ENCODE data around the gene ZNF322.
"Not testable (repeated sequence)": the region's sequence is repeated elsewhere in the genome, so short reads cannot be mapped to it uniquely, and the experiment has no call there.

The ZNF322 gene, protein sequence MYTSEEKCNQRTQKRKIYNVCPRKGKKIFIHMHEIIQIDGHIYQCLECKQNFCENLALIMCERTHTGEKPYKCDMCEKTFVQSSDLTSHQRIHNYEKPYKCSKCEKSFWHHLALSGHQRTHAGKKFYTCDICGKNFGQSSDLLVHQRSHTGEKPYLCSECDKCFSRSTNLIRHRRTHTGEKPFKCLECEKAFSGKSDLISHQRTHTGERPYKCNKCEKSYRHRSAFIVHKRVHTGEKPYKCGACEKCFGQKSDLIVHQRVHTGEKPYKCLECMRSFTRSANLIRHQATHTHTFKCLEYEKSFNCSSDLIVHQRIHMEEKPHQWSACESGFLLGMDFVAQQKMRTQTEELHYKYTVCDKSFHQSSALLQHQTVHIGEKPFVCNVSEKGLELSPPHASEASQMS

DNA sequence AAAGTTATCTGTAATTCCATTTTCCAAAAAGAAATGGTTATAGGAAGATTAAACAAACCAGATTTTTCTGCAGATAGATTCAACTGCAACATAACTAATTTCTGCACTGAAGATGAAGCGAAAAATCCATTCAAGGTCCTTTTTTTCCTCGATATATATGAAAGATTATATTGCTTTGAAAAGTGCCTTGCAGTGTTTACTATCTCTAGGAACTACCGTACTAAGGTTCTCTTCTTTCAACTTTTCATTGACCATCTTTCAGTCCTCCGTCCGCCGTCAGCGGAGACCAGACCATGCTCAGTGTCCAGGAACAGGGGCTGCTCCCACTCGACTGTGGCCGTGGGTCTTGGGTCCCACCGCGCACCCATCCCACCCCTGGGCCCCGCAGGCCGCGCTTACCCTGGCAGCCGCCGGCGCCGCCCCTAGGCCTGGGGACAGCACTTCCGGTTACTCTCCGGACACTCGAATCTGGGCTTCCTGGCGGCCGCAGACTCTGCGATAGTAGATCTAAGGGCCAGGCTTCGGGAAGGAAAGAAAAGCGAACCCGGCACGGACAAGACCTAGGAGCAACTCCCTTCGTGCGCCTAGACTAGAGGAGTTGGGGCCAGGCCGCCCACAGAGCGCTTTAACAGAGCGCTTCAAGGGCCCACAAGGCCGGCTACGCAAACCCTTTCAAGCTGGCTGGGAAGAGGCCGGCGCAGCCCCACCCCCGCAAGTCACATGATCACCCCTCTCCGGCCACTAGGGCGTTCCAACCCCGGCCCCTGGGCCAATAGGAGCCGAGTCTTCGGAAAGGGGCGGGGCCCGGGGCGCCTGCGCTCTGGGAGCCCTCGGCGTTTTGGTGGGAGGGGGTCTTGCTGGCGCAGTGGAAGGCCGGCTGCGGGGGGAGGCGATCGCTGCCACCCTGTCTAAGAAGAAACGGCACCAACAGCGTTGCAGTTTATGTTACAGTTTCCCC is at the start of gene ZNF322:
Gene ZNF322 (minus strand): TSS at position 705 of the 958 bp plus-strand sequence. CDS start 21,193 bp downstream, outside the sequence.
- DNase-seq = peak; percentile 98

DNA sequence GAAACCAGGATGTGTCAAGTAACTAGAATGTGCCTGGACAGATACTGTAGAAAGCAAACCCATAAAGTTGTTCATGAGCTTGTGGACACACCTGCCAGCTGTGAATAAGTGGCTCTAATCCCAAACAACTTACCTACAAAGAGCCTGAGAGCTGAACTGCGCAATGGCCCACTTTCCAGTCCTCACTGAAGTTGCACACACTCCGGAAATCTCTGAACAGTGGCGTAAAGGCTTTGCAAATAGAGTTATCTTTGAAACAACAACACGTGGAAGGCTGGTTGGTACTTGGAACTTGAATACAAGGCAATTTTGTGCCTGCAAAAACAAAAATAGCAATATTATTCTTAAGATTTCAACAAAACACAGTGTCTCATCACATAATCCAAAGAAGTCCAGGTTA is 46.2 kb upstream of the ZNF322 start:
- DNase-seq = not testable (repeated sequence)

DNA sequence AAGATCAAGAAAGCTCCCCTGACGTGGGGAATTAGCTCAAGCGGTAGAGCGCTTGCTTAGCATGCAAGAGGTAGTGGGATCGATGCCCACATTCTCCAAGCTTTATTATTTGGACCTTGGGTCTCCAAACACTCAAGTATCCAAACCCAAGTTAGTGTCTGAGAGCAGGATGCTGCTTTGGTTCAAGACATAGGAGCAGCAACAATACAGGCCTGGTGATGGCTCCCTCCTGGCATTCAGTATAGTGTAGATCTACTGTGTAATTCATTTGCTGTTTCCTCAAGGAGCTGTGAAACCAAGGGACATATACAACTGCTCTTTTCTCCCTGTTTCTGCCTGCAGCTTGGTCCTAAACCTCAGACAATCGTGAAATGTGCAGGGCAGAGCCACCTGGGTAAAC is 45.8 kb upstream of the ZNF322 start:
- not testable (repeated sequence) for DNase-seq

DNA sequence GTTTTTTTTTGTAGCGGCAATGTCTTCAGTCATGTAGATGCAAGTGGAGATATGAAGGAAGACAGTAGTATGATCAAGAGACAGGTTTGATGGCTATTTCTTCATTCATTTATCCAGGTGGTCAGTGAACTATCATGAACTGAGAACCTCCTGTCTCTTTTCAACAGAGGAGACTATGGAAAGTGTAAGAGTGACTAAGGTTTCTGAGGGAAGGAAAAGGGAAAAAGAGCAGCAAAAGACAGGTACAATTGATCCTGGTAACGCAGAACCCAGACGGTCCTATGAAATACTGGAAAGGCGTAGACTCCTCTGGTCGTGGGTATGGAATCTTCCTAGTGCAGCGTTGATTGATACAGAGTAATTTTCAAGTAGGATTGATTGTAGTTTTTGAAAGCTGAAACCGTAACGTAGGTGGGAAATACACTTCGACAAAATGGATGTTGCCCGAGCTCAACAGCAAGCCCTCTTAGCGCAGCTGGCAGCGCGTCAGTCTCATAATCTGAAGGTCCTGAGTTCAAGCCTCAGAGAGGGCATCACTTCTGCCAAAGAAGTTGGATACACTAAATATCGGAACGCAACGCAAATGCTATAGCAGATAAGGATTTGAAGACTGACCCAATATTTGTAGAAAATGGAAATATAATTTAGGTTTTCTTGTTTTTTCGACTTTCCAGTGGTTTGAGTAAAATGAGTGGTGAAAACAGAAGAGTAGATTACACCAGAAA is 41.6 kb upstream of the ZNF322 start:
- DNase-seq = not testable (repeated sequence)

DNA sequence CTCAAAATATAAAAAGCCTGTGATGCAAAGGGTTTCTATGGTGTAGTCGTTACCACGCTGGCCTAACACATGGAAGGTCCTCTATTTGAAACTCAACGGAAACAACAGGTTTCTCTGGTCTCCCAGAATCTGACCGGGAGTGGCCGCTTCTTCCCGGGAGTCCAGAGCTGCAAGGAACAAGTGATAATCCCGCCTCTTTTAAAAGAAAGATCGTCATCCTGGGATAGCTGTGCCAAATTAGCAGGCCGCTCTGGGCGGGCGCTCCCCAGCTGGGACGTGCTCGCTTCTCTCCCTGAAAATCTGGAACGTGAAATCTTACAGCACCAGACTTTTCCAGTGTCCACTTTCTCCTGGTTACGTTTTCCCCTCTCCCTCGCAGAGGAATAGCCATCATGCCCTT is 38.0 kb upstream of the ZNF322 start:
- DNase-seq = not testable (repeated sequence)

DNA sequence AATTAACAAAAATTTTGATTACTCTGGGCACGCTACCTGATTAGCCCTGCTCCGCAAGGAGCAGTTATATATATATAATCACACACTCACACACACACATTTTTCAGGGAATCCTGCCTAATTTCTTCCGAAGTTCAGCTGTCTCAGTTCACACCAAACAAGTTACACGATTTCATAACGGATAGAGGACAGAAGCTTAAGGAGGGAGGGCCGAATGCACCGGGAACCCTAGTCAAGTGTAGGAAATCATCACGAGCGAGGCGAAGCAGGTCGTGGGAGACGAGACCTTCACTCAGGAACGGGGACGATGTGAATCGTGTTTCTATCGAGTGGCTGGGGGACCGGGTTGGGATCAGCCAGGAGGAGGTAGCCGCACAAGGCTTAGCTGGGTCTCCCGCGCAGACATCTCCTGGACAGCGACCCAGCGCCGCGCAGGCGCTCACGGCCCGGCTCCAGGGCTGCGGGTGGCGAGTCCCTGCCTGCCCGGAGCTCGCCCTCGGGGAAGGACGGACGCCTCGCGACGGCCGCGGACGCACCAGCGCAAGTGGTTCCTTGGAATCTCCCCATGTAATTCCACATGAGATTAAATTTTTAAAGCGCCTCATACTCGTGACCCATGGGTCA is 29.9 kb upstream of the ZNF322 start:
- DNase-seq = not testable (repeated sequence)

DNA sequence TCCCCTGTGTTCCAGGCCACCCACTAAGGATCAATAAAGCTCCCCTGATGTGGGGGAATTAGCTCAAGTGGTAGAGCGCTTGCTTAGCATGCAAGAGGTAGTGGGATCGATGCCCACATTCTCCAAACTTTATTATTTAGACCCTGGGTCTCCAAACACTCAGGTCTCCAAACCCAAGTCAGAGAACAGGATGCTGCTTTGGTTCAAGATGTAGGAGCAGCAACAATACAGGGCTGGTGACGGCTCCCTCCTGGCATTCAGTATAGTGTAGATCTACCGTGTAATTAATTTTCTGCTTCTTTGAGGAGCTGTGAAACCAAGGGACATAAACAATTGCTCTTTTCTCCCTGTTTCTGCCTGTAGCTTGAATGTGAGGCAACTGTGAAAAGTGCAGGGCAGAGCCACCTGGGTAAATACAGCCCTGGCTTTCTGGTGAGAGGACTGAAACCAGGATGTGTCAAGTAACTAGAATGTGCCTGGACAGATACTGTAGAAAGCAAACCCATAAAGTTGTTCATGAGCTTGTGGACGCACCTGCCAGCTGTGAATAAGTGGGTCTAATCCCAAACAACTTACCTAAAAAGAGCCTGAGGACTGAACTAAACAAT is 23.0 kb upstream of the ZNF322 start:
- not testable (repeated sequence) for DNase-seq

DNA sequence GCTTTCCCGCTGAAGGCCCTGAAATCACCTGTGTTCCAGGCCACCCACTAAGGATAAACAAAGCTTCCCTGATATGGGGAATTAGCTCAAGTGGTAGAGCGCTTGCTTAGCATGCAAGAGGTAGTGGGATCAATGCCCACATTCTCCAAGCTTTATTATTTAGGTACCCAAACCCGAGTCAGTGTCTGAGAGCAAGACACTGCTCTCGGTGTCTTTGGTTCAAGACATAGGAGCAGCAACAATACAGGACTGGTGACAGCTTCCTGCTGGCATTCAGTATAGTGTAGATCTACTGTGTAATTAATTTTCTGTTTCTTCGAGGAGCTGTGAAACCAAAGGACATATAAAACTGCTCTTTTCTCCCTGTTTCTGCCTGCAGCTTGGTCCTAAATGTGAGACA is 13.7 kb upstream of the ZNF322 start:
- not testable (repeated sequence) for DNase-seq

DNA sequence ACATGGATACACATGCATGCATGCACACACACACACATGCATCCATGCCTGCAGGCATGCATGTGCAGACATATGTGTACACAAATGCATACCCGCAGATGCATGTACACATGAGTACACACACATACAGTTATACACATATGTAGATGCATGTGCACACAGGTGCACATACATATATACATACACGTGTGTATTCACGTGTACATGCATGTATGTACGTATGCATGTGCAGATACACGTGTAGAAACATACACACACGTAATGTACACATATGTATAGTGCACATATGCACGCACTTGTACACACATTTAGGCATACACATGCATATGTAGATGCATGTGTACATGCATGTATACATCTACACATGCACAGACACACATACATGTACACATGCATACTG is 11.0 kb upstream of the ZNF322 start:
- not testable (repeated sequence) for DNase-seq

DNA sequence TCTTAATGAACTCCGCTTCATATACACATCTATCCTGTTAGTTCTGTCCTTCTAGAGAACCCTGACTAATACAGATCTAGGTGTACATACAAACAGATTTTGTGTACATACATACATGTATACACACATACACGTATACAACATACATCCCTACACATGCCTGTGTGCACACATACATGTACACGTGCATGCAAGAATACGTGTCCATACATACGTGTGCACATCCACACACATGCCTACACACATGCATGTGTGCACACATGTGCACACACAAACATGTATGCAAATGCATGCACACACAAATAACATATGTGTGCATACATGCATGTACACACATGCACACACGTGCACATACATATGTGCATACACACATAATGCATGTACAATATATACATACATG is 10.5 kb upstream of the ZNF322 start:
- DNase-seq = not testable (repeated sequence)

DNA sequence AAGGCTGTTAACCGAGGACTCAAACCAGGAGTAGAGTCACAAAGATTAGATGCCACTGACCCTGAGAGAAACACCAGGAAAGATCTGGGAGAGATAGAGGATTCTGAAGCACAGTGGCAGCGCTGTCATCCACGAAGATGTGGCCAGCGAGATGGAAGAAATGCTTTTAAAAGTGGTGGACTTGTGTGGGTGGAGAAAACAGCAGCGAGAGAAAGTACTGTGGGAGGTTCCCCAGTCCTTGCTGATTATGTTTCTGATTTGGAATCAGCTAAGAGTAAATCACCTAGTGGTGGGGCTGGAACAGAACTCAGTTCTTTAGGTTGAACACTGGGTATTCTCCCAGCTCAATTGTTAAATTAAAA is 435 bp upstream of the ZNF322 start:
- no peak for DNase-seq

DNA sequence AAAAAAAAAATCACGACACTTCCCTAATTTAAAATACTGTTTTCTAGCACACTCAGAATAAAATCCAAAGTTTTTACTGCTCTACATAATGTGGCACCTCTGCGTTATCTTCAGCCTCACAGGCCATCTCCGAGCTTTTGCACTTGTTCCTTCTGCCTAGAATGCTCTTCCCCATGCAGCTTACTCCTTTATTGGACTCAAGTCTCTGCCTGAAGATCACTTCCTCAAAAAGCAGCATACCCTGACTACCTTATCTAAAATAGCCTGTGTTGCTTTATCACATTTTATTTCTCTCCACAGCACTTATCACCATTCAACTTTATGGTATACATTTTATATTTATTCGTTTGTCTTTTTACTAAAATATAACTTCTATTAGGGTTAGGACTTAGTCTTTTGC is 2.3 kb downstream of the ZNF322 start:
- no peak for DNase-seq

DNA sequence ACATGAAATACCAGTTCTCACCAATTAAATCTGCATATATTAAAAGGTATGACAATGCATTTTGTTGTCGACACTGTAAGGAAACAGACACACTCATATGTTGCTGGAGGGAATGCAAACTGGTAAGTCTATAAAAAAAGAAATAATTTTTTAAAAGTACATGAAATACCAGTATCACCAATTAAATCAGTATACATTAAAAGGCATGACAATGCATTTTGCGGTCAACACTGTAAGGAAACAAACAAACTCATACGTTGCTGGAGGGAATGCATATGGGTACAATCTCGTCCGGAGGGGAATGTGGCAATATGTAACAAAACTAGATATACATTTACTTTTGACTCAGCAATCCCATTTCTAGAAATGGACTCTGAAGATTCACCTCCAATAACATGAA is 6.5 kb downstream of the ZNF322 start:
- DNase-seq = no peak

DNA sequence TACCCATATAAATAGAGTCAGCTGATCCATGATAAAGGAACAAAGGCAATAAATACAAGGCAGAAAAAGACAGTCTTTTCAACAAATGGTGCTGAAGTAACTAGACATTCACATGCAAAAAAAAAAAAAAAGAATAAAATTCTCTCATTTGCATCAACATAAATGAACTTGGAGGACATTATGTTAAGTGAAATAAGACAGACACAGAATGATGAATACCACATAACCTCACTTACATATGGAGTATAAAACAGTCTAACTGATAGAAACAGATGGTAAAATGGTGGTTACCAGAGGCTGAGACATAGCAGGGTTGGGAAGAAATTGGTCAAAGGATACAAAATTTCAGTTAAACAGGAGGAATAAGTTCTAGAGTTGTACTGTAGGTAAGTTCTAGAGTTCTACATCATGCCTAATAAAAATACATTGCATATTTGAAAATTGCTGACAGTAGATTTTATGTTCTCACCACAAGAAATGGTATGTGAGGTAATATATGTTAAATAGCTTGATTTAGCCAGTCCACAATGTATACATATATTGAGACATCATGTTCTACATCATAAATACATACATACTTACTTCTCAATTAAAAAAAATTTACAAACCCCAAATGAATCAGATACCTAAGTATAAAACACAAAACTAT is 8.3 kb downstream of the ZNF322 start:
- no peak for DNase-seq

DNA sequence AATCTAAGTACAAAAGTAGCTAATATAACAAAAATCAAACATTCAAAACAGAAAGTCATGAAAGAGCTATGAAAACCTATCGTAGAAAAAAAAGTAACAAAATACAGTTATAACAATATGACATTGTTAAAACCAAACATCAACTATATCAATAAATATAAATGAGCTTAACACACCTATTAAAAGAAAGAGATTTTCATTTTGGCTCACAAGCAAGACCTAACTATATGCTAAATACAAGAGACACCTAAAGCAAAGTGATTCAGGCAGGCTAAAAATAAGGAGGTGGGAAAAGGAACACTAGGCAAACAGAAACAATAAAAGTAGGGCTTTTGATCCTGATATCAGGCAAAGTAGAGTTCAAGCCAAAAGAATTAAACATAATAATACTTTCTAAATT is 13.5 kb downstream of the ZNF322 start:
- no peak for DNase-seq

DNA sequence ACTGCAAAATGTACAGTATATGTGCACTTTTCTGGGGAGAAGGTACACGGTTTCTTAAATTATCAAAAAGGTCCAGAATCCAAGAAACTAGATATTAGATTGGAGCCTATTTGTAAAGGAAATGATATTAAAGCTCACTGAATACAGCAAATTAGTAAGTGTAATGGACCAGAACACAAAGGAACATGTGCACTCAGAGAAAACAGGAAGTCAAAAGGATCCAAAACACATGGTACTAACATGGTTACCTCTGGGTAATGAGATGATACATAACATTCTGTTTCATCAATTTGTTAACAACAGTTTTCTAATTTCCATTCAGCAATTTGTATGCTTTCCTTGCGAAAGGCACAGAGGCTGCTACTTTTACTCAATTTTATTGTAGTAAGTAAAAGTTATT is 18.7 kb downstream of the ZNF322 start:
- DNase-seq = no peak

DNA sequence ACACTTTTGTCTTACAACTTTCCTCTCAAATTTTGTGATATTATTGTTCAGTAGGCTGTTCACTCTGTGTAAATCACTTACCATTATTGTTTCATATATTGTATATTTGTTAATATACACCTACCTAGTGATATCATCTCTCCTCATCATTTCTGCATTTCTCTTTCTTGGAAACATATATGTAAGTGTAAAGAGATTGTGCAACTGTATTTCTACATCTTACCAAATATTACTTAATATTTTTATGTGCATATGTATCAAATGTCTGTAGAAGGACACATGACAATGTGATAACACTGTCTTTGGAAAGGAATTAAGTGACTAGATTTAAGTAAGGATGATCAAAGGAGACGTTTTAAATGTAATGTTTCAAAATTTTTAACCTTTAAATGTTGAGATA is 30.2 kb downstream of the ZNF322 start:
- no peak for DNase-seq

DNA sequence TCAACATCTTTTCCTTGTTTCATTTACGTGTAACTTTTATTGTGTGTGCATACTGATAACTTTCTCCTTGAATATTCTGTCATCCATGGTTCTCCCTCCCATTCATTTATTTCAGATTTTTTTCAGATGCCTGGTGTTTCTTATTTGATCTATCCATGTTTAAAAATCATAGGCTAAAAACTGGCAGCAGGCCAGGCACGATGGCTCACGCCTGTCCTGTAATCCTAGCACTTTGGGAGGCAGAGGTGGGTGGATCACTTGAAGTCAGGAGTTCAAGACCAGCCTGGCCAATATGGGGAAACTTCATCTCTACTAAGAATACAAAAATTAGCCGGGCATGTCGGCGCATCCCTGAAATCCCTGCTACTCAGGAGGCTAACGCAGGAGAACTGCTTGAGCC is 31.7 kb downstream of the ZNF322 start:
- no peak for DNase-seq

DNA sequence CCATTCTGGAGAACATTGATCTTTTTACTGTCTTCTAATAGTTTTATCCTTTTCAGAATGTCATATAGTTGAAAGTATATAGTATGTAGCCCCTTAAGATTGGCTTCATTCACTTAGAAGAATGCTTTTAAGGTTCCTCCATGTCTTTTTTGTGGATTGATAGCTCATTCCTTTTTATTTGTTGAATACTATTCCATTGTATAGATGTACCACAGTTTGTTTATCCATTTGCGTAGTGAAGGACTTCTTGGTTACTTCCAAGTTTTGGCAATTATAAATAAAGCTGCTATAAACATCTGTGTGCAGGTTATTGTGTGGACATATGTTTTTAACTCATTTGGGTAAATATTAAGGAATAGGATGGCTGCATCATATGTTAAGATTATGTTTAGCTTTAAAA is 35.0 kb downstream of the ZNF322 start:
- no peak for DNase-seq

DNA sequence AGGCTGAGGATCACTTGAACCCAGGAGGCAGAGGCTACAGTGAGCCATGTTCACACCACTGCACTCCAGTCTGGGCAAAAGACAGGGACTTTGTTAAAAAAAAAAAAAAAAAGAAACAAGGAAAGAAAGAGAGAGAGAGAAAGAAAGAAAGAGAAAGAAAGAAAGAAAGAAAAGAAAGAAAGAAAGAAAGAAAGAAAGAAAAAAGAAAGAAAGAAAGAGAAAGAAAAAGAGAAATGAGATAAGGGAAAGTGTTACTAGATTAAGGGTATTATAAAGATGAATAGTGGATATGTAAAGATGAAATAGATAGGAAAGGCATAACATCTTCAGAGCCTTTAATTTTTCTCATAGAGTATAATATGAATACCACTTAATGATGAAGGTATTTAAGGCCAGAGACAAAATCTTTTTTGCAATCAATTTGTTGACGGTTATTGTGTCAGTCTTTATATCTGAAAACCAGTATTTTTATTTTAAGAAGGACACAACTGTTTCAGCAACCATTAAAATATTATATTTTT is 36.1 kb downstream of the ZNF322 start:
- no peak for DNase-seq
